ENCODE data around the gene HRAS. TPM values are rescaled to one million over a fixed set of nuclear protein-coding genes. Genes with fewer than 3 reads are reported as not detected.

The HRAS gene
- total RNA-seq, 1 donor from 2014 or later, result 93.5 TPM

DNA sequence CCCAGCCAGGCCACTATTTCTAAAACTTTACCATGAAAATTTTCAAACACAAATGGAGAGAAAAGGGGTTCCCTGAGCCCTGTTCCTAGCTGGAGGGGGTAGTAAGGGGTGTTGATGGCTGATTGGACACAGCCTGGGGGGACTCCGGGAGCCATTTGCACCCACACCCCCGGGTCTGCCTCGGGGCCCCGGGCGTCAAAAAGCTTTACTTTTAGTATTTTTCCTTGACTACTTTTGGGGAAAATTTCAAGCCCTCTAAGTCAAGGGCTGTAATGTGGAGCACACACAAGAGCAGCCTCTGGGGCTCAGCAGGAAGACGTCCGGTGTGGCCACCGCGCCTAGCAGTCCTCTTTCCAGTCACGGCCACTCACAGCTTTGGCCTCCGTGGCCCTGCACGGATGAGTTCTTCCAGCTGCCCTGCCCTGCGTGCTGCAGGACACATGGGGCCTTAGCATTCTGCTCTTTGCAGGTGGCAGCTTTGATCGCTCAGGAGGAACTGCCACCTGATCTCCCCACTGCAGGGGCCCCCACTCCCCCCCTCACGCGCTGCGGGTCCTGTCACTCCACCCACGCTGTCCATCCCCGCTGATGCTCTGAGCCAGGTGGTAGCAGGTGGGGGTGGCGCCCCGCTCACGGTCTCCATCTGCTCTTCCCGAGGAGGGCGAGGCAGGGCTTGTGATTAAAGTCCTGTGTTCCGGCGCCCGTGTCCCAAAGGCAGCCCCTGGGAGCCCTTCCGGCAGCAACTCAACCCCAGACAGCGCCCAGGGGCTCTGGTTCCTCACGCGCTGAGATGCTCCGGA lies 42.7 kb downstream of the HRAS start:
- Mint-ChIP-seq H3K9me3 (peaks cover 7% of the 10 kb centered on the region), H3K27me3 (ENCODE audit: low read depth) (peaks cover 3% of the 10 kb centered on the region), H3K36me3 (ENCODE audit: low read depth) (peaks cover 19% of the 10 kb centered on the region), H3K4me3 (no peak overlapping the region), H3K27ac (ENCODE audit: unreplicated experiment) (no peak overlapping the region), H3K4me1 (no peaks in the 10 kb centered on the region)
- TF ChIP-seq, protein P1, sequence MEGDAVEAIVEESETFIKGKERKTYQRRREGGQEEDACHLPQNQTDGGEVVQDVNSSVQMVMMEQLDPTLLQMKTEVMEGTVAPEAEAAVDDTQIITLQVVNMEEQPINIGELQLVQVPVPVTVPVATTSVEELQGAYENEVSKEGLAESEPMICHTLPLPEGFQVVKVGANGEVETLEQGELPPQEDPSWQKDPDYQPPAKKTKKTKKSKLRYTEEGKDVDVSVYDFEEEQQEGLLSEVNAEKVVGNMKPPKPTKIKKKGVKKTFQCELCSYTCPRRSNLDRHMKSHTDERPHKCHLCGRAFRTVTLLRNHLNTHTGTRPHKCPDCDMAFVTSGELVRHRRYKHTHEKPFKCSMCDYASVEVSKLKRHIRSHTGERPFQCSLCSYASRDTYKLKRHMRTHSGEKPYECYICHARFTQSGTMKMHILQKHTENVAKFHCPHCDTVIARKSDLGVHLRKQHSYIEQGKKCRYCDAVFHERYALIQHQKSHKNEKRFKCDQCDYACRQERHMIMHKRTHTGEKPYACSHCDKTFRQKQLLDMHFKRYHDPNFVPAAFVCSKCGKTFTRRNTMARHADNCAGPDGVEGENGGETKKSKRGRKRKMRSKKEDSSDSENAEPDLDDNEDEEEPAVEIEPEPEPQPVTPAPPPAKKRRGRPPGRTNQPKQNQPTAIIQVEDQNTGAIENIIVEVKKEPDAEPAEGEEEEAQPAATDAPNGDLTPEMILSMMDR (conservative IDR thresholded peaks at IDR 0.05), result no peak
- no peak for DNase-seq (ENCODE audit: low read depth, low spot score)

DNA sequence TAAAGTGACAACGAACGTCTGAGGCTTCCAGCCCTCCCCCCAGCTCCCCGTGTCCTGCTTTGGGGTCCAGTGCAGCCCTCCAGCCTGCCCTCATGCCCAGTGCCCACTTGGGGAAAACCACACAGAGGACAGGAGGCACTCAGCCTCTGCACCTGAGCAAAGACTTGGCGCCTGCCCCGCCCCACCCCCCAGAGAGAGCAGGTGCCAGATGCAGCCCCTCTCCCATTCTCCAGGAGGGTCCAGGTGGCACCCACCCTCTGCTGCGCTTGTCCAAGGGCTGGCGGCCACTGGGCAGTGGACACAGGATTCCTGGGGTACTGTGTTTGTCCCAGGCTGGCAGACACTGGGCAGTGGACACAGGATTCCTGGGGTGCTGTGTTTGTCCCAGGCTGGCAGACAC lies 44.0 kb downstream of the HRAS start:
- H3K4me3 Mint-ChIP-seq, result no peak overlapping the region
- H3K36me3 Mint-ChIP-seq (ENCODE audit: low read depth), result peaks cover 8% of the 10 kb centered on the region
- no peak overlapping the region for H3K27ac Mint-ChIP-seq (ENCODE audit: unreplicated experiment)
- no peaks in the 10 kb centered on the region for H3K27me3 Mint-ChIP-seq (ENCODE audit: low read depth)
- TF ChIP-seq, protein P1 (conservative IDR thresholded peaks at IDR 0.05), result no peak
- no peak for DNase-seq (ENCODE audit: low read depth, low spot score)
- no peaks in the 10 kb centered on the region for H3K9me3 Mint-ChIP-seq
- no peaks in the 10 kb centered on the region for H3K4me1 Mint-ChIP-seq

DNA sequence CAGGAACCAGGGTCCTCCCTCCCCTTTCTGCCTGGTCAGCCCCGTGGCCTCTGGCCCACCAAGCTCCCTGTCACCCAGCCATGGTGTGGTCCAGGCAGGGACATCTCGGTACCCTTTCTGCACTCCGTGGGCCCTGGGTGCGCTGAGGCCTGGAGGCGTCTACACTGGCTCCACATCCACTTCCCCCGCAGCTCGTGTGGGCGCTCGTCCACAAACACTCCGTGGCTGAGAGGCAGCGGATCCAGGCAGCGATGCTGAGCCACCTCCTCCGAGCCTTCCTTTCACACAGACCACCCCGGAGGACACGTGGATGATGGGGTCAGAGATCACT lies 44.5 kb downstream of the HRAS start:
- no peak for DNase-seq (ENCODE audit: low read depth, low spot score)
- Mint-ChIP-seq H3K4me3 (no peak overlapping the region), H3K27ac (ENCODE audit: unreplicated experiment) (no peak overlapping the region), H3K4me1 (no peaks in the 10 kb centered on the region), H3K36me3 (ENCODE audit: low read depth) (peaks cover 6% of the 10 kb centered on the region), H3K27me3 (ENCODE audit: low read depth) (no peaks in the 10 kb centered on the region), H3K9me3 (no peaks in the 10 kb centered on the region)
- TF ChIP-seq, protein P1 (conservative IDR thresholded peaks at IDR 0.05), result no peak

DNA sequence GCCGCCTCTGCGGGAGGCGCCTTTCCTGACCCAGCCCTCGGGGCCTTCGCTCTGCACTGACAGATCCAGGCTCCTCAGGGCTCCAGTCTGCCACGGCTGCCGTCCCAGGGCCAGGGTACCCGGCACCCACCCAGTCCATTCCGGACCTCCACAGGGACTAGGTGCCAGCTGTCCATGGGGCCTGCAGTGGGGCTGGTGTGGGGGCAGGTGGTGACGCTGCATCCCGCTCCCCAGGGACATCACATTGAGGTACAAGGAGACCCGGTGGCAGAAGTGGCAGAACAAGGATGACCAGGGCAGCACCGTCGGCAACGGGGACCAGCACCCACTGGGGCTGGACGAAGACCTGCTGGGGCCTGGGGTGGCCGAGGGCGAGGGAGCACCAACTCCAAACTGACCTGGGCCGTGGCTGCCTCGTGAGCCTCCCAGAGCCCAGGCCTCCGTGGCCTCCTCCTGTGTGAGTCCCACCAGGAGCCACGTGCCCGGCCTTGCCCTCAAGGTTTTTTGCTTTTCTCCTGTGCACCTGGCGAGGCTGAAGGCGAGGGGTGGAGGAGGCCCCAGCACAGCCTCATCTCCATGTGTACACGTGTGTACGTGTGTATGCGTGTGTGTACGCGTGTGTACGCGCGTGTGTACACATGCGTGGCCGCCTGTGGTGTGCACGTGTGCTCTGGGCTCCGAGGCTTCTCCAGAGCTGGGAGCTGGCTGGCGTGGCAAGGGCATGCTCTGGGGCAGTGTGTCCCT lies 45.0 kb downstream of the HRAS start:
- TF ChIP-seq, protein P1 (conservative IDR thresholded peaks at IDR 0.05), result no peak
- H3K4me3 Mint-ChIP-seq, result no peak overlapping the region
- H3K27me3 Mint-ChIP-seq (ENCODE audit: low read depth), result no peaks in the 10 kb centered on the region
- no peak for DNase-seq (ENCODE audit: low read depth, low spot score)
- peaks cover 3% of the 10 kb centered on the region for H3K36me3 Mint-ChIP-seq (ENCODE audit: low read depth)
- no peaks in the 10 kb centered on the region for H3K4me1 Mint-ChIP-seq
- no peak overlapping the region for H3K27ac Mint-ChIP-seq (ENCODE audit: unreplicated experiment)
- H3K9me3 Mint-ChIP-seq, result no peaks in the 10 kb centered on the region

DNA sequence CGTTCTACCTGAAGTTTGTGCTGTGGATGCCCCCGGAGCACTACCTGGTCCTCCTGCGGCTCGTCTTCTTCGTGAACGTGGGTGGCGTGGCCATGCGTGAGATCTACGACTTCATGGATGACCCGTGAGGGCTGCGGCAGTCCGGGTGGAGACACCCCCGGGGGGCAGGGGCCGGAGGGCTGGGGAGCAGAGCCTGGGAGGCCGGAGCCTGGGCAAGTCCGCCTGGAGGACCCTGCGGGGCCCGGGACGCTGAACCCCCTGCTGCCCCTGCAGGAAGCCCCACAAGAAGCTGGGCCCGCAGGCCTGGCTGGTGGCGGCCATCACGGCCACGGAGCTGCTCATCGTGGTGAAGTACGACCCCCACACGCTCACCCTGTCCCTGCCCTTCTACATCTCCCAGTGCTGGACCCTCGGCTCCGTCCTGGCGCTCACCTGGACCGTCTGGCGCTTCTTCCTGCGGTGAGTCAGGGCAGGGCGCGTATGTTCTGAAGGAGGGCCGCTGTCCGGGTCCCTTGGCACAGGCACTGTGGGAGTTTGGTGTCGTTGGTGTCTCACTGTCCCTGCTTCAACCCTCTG lies 45.7 kb downstream of the HRAS start:
- H3K4me3 Mint-ChIP-seq, result no peak overlapping the region
- H3K27ac Mint-ChIP-seq (ENCODE audit: unreplicated experiment), result no peak overlapping the region
- no peak for DNase-seq (ENCODE audit: low read depth, low spot score)
- H3K27me3 Mint-ChIP-seq (ENCODE audit: low read depth), result no peaks in the 10 kb centered on the region
- TF ChIP-seq, protein P1 (conservative IDR thresholded peaks at IDR 0.05), result no peak
- no peaks in the 10 kb centered on the region for H3K9me3 Mint-ChIP-seq
- H3K4me1 Mint-ChIP-seq, result no peaks in the 10 kb centered on the region
- no peaks in the 10 kb centered on the region for H3K36me3 Mint-ChIP-seq (ENCODE audit: low read depth)

All from neural crest cell (in vitro differentiated cells).